ENCODE results near the gene B4GALNT2. TPM values are rescaled to one million over a fixed set of nuclear protein-coding genes. Genes with fewer than 3 reads are reported as not detected.
"Not testable (repeated sequence)": the region's sequence is repeated elsewhere in the genome, so short reads cannot be mapped to it uniquely, and the experiment has no call there.

The B4GALNT2 gene, protein sequence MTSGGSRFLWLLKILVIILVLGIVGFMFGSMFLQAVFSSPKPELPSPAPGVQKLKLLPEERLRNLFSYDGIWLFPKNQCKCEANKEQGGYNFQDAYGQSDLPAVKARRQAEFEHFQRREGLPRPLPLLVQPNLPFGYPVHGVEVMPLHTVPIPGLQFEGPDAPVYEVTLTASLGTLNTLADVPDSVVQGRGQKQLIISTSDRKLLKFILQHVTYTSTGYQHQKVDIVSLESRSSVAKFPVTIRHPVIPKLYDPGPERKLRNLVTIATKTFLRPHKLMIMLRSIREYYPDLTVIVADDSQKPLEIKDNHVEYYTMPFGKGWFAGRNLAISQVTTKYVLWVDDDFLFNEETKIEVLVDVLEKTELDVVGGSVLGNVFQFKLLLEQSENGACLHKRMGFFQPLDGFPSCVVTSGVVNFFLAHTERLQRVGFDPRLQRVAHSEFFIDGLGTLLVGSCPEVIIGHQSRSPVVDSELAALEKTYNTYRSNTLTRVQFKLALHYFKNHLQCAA
- total RNA-seq: 0.23 TPM
- long read RNA-seq, partial matches to known transcripts: 1 of 1 reads
- long read RNA-seq, other reads (novel, unspliced or antisense): 0 of 1 reads

DNA sequence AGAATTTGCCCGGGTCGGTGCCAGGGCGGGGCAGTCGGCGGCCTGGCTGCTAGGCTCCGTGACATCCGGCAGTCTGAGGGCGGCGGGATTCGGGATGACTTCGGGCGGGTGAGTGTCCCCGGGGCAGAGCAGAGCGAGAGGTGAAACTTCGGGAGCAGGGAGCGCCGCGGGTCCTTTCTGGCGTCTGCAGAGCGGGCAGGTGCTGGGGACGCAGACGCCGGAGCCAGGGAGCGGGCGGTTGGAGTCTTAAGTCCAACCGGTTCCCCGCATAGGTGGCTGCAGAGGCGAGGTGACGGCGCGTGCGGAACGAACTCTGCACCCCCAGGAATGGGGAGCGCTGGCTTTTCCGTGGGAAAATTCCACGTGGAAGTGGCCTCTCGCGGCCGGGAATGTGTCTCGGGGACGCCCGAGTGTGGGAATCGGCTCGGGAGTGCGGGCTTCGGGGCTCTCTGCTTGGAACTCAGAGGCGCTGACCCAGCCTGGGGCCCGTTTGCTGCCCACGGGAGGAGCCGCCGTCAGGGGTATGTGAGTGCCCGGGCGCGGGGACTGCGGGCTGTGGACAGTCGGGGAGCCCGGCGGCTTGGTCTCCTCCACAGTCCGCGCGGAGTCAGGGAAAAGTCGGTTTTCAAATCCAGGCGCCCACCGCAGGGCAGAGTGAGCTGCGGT, at the start of gene B4GALNT2:
Gene B4GALNT2 (plus strand): TSS at position 71 of the 666 bp plus-strand sequence. CDS start 24 bp downstream, at position 95.
- Histone ChIP-seq H3K27ac (no peak within 1 kb of the TSS), H3K36me3 (no peaks in the 10 kb centered on the region), H3K4me1 (peaks cover 9% of the 10 kb centered on the region), H3K27me3 (peaks cover 49% of the 10 kb centered on the region), H3K4me3 (peak within 1 kb of the TSS; percentile 32), H3K9me3 (no peaks in the 10 kb centered on the region)
- DNase-seq (peak; percentile 66), ATAC-seq (peak; percentile 74)
- intact Hi-C loops (cut with DNase I): no loop called here
- TF ChIP-seq, protein P1, sequence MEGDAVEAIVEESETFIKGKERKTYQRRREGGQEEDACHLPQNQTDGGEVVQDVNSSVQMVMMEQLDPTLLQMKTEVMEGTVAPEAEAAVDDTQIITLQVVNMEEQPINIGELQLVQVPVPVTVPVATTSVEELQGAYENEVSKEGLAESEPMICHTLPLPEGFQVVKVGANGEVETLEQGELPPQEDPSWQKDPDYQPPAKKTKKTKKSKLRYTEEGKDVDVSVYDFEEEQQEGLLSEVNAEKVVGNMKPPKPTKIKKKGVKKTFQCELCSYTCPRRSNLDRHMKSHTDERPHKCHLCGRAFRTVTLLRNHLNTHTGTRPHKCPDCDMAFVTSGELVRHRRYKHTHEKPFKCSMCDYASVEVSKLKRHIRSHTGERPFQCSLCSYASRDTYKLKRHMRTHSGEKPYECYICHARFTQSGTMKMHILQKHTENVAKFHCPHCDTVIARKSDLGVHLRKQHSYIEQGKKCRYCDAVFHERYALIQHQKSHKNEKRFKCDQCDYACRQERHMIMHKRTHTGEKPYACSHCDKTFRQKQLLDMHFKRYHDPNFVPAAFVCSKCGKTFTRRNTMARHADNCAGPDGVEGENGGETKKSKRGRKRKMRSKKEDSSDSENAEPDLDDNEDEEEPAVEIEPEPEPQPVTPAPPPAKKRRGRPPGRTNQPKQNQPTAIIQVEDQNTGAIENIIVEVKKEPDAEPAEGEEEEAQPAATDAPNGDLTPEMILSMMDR (IDR thresholded peaks at IDR 0.05): no peak

DNA sequence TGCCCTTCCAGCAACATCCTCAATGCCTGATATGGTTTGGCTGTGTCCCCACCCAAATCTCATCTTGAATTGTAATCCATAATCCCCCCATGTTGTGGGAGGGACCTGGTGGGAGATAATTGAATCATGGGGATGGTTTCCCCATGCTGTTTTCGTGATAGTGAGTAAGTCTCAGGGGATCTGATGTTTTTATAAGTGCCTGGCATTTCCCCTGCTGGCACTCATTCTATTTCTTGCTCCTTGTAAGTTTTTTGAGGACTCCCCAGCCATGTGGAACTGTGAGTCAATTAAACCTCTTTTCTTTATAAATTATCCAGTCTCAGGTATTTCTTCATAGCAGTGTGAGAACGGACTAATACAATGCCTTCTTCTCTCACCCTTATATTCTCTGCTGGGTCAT, 47.5 kb upstream of the B4GALNT2 start:
- DNase-seq; H3K36me3 ChIP-seq; H3K4me1 ChIP-seq; H3K4me3 ChIP-seq; H3K27ac ChIP-seq; H3K9me3 ChIP-seq; ATAC-seq; intact Hi-C loops (cut with DNase I): not testable (repeated sequence)
- peaks cover 10% of the 10 kb centered on the region for H3K27me3 ChIP-seq

DNA sequence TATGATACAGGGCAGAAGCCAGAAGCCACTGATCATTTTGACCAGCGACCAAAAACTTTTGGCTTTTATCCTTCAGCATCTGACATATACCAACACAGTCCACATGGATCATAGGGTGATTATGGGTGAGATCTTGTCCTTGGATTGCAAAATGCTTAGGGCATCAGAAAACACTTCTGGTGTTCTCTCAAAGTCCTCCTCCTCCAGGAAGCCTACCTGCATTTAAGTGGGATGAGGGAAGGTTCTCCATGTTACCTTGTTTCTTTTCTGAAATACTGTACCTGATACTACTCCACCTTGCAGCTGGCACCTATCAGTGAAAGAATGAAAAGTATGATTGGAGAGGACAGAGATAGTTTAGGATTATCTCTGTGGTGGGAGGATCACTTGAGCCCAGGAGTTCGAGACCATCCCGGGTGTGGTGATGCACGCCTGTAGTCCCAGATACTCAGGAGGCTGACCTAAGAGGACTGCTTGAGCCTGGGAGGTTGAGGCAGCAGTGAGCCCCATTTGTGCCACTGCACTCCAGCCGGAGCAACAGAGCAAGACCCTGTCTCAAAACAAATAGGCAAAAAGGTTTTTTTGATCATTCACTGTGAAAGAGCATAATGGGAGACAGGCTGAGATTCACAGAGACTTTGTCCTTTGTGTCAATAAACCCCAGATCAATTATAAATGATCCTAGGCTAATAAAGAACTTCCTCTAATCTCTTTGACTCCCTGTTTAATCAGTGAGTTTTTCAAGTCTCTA, 46.8 kb upstream of the B4GALNT2 start:
- no peaks in the 10 kb centered on the region for H3K36me3 ChIP-seq
- H3K9me3 ChIP-seq: no peaks in the 10 kb centered on the region
- H3K4me1 ChIP-seq: no peaks in the 10 kb centered on the region
- H3K27me3 ChIP-seq: peaks cover 10% of the 10 kb centered on the region
- ATAC-seq (no peak), DNase-seq (no peak)
- intact Hi-C loops (cut with DNase I): no loop called here
- TF ChIP-seq, protein P1 (IDR thresholded peaks at IDR 0.05): no peak
- H3K27ac ChIP-seq: no peak overlapping the region
- H3K4me3 ChIP-seq: no peak overlapping the region

DNA sequence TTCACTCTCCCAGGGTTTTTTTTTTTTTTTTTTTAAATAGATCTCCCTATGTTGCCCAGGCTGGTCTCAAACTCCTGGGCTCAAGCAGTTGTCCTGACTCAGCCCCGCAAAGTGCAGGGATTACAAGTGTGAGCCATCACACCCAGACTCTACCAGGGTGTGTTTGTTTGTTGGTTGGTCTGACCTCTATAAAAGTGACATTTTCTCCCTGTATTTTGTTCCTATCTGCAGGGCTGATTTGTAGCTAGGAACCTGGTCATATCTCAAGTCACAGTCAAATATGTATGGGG, 46.3 kb upstream of the B4GALNT2 start:
- Histone ChIP-seq H3K27ac (no peak overlapping the region), H3K36me3 (no peaks in the 10 kb centered on the region), H3K9me3 (no peaks in the 10 kb centered on the region), H3K4me3 (no peak overlapping the region), H3K4me1 (no peaks in the 10 kb centered on the region), H3K27me3 (peaks cover 10% of the 10 kb centered on the region)
- no peak for DNase-seq
- TF ChIP-seq, protein P1 (IDR thresholded peaks at IDR 0.05): no peak
- intact Hi-C loops (cut with DNase I): no loop called here
- ATAC-seq: no peak

DNA sequence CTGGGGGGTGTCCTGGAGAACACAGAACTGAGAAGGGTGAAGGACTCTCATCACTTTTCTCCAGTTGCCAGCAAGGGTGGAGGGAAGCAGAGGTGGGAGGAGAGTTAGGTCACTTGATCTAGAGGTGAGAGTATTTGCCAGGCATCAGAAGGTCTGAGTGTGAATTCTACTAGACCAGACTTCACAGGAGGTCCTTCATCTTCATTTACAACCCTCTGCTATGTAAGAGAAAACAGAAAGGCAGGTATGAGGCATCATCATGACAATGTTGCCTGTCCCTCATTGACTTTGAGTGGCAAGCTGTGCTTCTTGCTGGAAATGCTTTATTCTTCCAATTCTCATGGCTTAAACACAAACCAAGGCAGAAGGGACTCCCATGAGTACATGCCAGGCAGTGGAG, 45.9 kb upstream of the B4GALNT2 start:
- ATAC-seq (no peak), DNase-seq (no peak)
- Histone ChIP-seq H3K36me3 (no peaks in the 10 kb centered on the region), H3K4me1 (no peaks in the 10 kb centered on the region), H3K27ac (no peak overlapping the region), H3K27me3 (peaks cover 10% of the 10 kb centered on the region), H3K4me3 (no peak overlapping the region), H3K9me3 (no peaks in the 10 kb centered on the region)
- TF ChIP-seq, protein P1 (IDR thresholded peaks at IDR 0.05): no peak
- intact Hi-C loops (cut with DNase I): no loop called here

Measured in upper lobe of right lung (tissue), 1 donor.